BJ (cell line): ENCODE measurements around the gene ALOXE3. TPM values are rescaled to one million over a fixed set of nuclear protein-coding genes. Genes with fewer than 3 reads are reported as not detected.

Experiments
- CTCF ChIA-PET: fragments of 350-600 bp; formaldehyde crosslinking; extraction: SDS; loops from one replicate; lab custom pipeline; 2021; ENCODE audit warnings: antibody characterized with exemption, inconsistent platforms; lab: Yijun Ruan, JAX
- POLR2A ChIA-PET: fragments of 300-600 bp; sonication (Branson Sonifier 250); formaldehyde crosslinking; extraction: SDS; loops from one replicate; lab custom pipeline; 2021; ENCODE audit warnings: antibody characterized with exemption; lab: Charles Lee
- DNase-seq: peaks from one replicate; pipeline ENCODE4 v3.0.0-alpha.2; 2011; ENCODE audit warnings: low read depth
- H3K27me3 ChIP-seq: 2 replicates; pipeline ENCODE4 v1.6.0; 2011; ENCODE audit warnings: low read length; ENCODE audit not compliant: control insufficient read depth, insufficient read depth
- H3K36me3 ChIP-seq: 2 replicates; pipeline ENCODE4 v1.5.1; 2011; ENCODE audit warnings: low read length; ENCODE audit not compliant: control insufficient read depth, insufficient read depth
- H3K4me3 ChIP-seq: 2 replicates; pipeline ENCODE4 v1.5.1; 2011; ENCODE audit warnings: low read depth, mild to moderate bottlenecking, control low read depth, low read length
- CTCF ChIP-seq: IDR thresholded peaks from 2 replicates; pipeline ENCODE4 v1.5.1; 2011; ENCODE audit warnings: low read depth, mild to moderate bottlenecking, control low read depth, inconsistent platforms, low read length, moderate library complexity; ENCODE audit not compliant: insufficient read depth
- polyA plus RNA-seq: library from polyadenylated mRNA; depleted of rRNA; stranded (reverse); fragments of >200 nt; gene quantifications from 2 replicates; pipeline ENCODE4 v1.2.3, GENCODE V29; 2011; rRNA removed
- small RNA-seq: library from RNA; depleted of rRNA; stranded (forward); fragments of <200 nt; gene quantifications from one replicate; pipeline ENCODE3, GENCODE V24; 2012; ENCODE audit warnings: low replicate concordance, low read depth; ENCODE audit not compliant: insufficient read length

ALOXE3 gene
- polyA plus RNA-seq, 1 experiment = 0.10 TPM

DNA sequence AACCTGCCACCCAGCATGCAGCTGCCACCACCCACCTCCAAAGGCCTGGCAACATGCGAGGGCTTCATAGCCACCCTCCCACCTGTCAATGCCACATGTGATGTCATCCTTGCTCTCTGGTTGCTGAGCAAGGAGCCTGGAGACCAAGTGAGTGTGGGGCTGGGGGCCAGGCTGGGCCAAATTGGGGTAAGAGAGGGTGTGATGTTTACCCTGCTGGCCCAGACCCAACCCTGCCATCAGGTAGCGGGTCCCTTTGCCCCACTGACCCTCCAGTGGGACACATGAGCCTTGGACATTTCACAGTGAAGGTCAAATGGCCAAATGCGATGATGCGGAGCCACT is 70.6 kb downstream of the ALOXE3 start:
- no peaks in the 10 kb centered on the region for H3K36me3 ChIP-seq
- ChIA-PET POLR2A (no interaction called here), CTCF (interaction anchor here (0.8 to 3.3 kb wide), 8 partner anchors 10 to 135 kb away, joined by 3 to 21 read pairs (median 5); no protein-coding TSS in a partner anchor)
- no peak overlapping the region for H3K4me3 ChIP-seq
- no peak for DNase-seq
- peaks cover 24% of the 10 kb centered on the region for H3K27me3 ChIP-seq
- TF ChIP-seq CTCF = no peak

- TF ChIP-seq CTCF = no peak
- ChIA-PET CTCF (interaction anchor here (0.8 to 3.3 kb wide), 10 partner anchors 11 to 135 kb away, joined by 3 to 21 read pairs (median 3); no protein-coding TSS in a partner anchor), POLR2A (interaction anchor here (0.6 kb wide), 1 partner anchor 280 kb away, joined by 10 read pairs; no protein-coding TSS in a partner anchor)
- no peaks in the 10 kb centered on the region for H3K36me3 ChIP-seq
- H3K4me3 ChIP-seq = no peak overlapping the region
- no peak for DNase-seq
- peaks cover 24% of the 10 kb centered on the region for H3K27me3 ChIP-seq
These were observed 71.2 kb downstream of the ALOXE3 start for GRCh38 chr17:8046929-8047768.

DNA sequence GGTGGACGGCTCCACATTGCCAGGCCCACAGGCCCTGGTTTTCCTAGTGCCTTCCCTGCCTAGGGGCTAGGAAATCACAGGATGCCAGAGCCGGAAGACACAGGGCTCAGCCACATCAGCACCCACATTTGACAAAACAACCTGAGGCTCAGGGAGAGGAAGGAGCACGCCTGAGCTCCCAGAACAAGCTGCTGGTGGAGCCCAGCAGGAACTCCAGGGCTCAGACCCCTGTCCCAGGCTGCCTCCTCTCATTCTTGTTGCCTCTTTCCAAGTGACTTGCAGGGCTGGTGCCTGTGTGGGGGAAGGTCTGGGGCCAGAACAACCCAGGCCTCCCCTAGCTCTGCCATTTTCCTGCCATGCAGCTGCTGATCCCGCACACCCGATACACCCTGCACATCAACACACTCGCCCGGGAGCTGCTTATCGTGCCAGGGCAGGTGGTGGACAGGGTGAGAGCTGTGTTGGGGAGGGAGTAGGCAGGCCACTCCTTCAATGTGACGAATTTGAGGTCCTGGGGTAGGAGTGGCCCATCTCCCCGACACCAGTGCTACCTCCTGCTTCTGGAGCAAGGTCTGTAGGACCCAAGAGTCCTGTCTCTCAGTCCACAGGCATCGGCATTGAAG is 71.9 kb downstream of the ALOXE3 start:
- no peak for DNase-seq
- POLR2A ChIA-PET = interaction anchor here (0.6 kb wide), 1 partner anchor 281 kb away, joined by 10 read pairs; no protein-coding TSS in a partner anchor
- Histone ChIP-seq H3K4me3 (no peak overlapping the region), H3K36me3 (no peaks in the 10 kb centered on the region), H3K27me3 (peaks cover 22% of the 10 kb centered on the region)
- no peak for TF ChIP-seq CTCF
- CTCF ChIA-PET = interaction anchor here (1.0 to 3.3 kb wide), 6 partner anchors 11 to 114 kb away, joined by 3 to 21 read pairs (median 9); no protein-coding TSS in a partner anchor

Small RNA genes lying within 50 kb of the gene (small RNA-seq; reads per million reads assigned to genes)
- gene MIR4314 = not detected

Other genes starting within 250 kb of the ALOXE3 start
- gene CHD3, start 229.7 kb downstream of the ALOXE3 start, polyA plus RNA-seq = 43.5 and 49.1 TPM in 2 replicates
- gene RNF227, start 202.2 kb downstream of the ALOXE3 start, polyA plus RNA-seq = 2.2 and 2.9 TPM in 2 replicates
- gene KCNAB3, start 188.7 kb downstream of the ALOXE3 start, polyA plus RNA-seq = 1.9 TPM in 2 replicates
- 204 and 264 TPM in 2 replicates for gene TRAPPC1, start 186.6 kb downstream of the ALOXE3 start, polyA plus RNA-seq
- 19.4 and 26.8 TPM in 2 replicates for gene CNTROB, start 186.3 kb downstream of the ALOXE3 start, polyA plus RNA-seq
- 0.01 TPM in 1 of 2 replicates, not detected in the other for gene GUCY2D, start 115.9 kb downstream of the ALOXE3 start, polyA plus RNA-seq
- not detected in 2 replicates for gene ALOX15B, start 79.5 kb downstream of the ALOXE3 start, polyA plus RNA-seq
- gene ALOX12B, start 30.8 kb downstream of the ALOXE3 start, polyA plus RNA-seq = not detected in 2 replicates
- not detected in 2 replicates for gene HES7, start 5.6 kb upstream of the ALOXE3 start, polyA plus RNA-seq
- gene PER1, start 33.9 kb upstream of the ALOXE3 start, polyA plus RNA-seq = 5.1 and 7.7 TPM in 2 replicates
- 20.1 and 22.8 TPM in 2 replicates for gene VAMP2, start 44.4 kb upstream of the ALOXE3 start, polyA plus RNA-seq
- gene TMEM107, start 57.9 kb upstream of the ALOXE3 start, polyA plus RNA-seq = 13.6 and 14.5 TPM in 2 replicates
- gene BORCS6, start 71.7 kb upstream of the ALOXE3 start, polyA plus RNA-seq = 3.0 and 4.5 TPM in 2 replicates
- gene AURKB, start 92.1 kb upstream of the ALOXE3 start, polyA plus RNA-seq = 13.4 and 26.1 TPM in 2 replicates
- 5.4 and 9.2 TPM in 2 replicates for gene CTC1, start 129.5 kb upstream of the ALOXE3 start, polyA plus RNA-seq
- 12.2 and 15.6 TPM in 2 replicates for gene PFAS, start 130.8 kb upstream of the ALOXE3 start, polyA plus RNA-seq
- 35.5 and 50.7 TPM in 2 replicates for gene RANGRF, start 170.2 kb upstream of the ALOXE3 start, polyA plus RNA-seq
- gene SLC25A35, start 176.9 kb upstream of the ALOXE3 start, polyA plus RNA-seq = 1.8 and 2.6 TPM in 2 replicates
- not detected in 2 replicates for gene ARHGEF15, start 191.7 kb upstream of the ALOXE3 start, polyA plus RNA-seq
- gene ODF4, start 221.3 kb upstream of the ALOXE3 start, polyA plus RNA-seq = not detected in 2 replicates